Measurements from ENCODE around the gene SERINC5. TPM values are rescaled to one million over a fixed set of nuclear protein-coding genes. Genes with fewer than 3 reads are reported as not detected.

The SERINC5 gene
- total and polyA plus RNA-seq, 9 donors, result 13.1 to 23.5 (median 16.7) TPM

GRCh38 chr5:80231693-80232092 is 24.2 kb downstream of the SERINC5 start:
- Histone ChIP-seq H3K27ac (ENCODE audit: low read length) (no peak overlapping the region), H3K36me3 (ENCODE audit: control insufficient read depth, insufficient read depth, low read length) (no peaks in the 10 kb centered on the region), H3K27me3 (ENCODE audit: control insufficient read depth, insufficient read depth, low read length) (no peaks in the 10 kb centered on the region), H3K4me3 (ENCODE audit: low read length) (no peak overlapping the region), H3K4me1 (ENCODE audit: control insufficient read depth, insufficient read depth, low read length) (no peaks in the 10 kb centered on the region), H3K9me3 (replicated peaks; ENCODE audit: control insufficient read depth, low read depth, low read length) (no peaks in the 10 kb centered on the region)
- no CpG with 5 or more reads among the region's 1 CpG for WGBS (ENCODE audit: insufficient coverage)
- DNase-seq, result no peak

- Histone ChIP-seq H3K4me3 (ENCODE audit: low read length) (no peak overlapping the region), H3K27ac (ENCODE audit: low read length) (no peak overlapping the region), H3K4me1 (ENCODE audit: control insufficient read depth, insufficient read depth, low read length) (no peaks in the 10 kb centered on the region), H3K27me3 (ENCODE audit: control insufficient read depth, insufficient read depth, low read length) (no peaks in the 10 kb centered on the region), H3K36me3 (ENCODE audit: control insufficient read depth, insufficient read depth, low read length) (no peaks in the 10 kb centered on the region), H3K9me3 (replicated peaks; ENCODE audit: control insufficient read depth, low read depth, low read length) (no peaks in the 10 kb centered on the region)
- DNase-seq, result no peak
- 40% methylated on average over 1 of the region's 3 CpGs for WGBS (ENCODE audit: insufficient coverage)
Observed at GRCh38 chr5:80231243-80231642, 24.6 kb downstream of the SERINC5 start.

- Histone ChIP-seq H3K27me3 (ENCODE audit: control insufficient read depth, insufficient read depth, low read length) (no peaks in the 10 kb centered on the region), H3K36me3 (ENCODE audit: control insufficient read depth, insufficient read depth, low read length) (no peaks in the 10 kb centered on the region), H3K4me1 (ENCODE audit: control insufficient read depth, insufficient read depth, low read length) (no peaks in the 10 kb centered on the region), H3K27ac (ENCODE audit: low read length) (no peak overlapping the region), H3K4me3 (ENCODE audit: low read length) (no peak overlapping the region), H3K9me3 (replicated peaks; ENCODE audit: control insufficient read depth, low read depth, low read length) (no peaks in the 10 kb centered on the region)
- DNase-seq, result no peak
- 40% methylated on average over 1 of the region's 7 CpGs for WGBS (ENCODE audit: insufficient coverage)
Observed at GRCh38 chr5:80230269-80230992, 25.4 kb downstream of the SERINC5 start.

- 78% methylated on average over 1 of the region's 4 CpGs for whole genome bisulfite sequencing (ENCODE audit: insufficient coverage)
- no peak for DNase-seq
- no peak overlapping the region for H3K27ac ChIP-seq (ENCODE audit: low read length)
- no peaks in the 10 kb centered on the region for H3K27me3 ChIP-seq (ENCODE audit: control insufficient read depth, insufficient read depth, low read length)
- H3K9me3 ChIP-seq (replicated peaks; ENCODE audit: control insufficient read depth, low read depth, low read length), result no peaks in the 10 kb centered on the region
- H3K36me3 ChIP-seq (ENCODE audit: control insufficient read depth, insufficient read depth, low read length), result no peaks in the 10 kb centered on the region
- H3K4me3 ChIP-seq (ENCODE audit: low read length), result no peak overlapping the region
- H3K4me1 ChIP-seq (ENCODE audit: control insufficient read depth, insufficient read depth, low read length), result no peaks in the 10 kb centered on the region
Observed at GRCh38 chr5:80229902-80230255, 26.0 kb downstream of the SERINC5 start.

- no peak overlapping the region for H3K27ac ChIP-seq (ENCODE audit: low read length)
- H3K4me3 ChIP-seq (ENCODE audit: low read length), result no peak overlapping the region
- DNase-seq, result no peak
- no peaks in the 10 kb centered on the region for H3K36me3 ChIP-seq (ENCODE audit: control insufficient read depth, insufficient read depth, low read length)
- no CpG with 5 or more reads among the region's 4 CpGs for WGBS (ENCODE audit: insufficient coverage)
- H3K27me3 ChIP-seq (ENCODE audit: control insufficient read depth, insufficient read depth, low read length), result no peaks in the 10 kb centered on the region
- H3K4me1 ChIP-seq (ENCODE audit: control insufficient read depth, insufficient read depth, low read length), result no peaks in the 10 kb centered on the region
- no peaks in the 10 kb centered on the region for H3K9me3 ChIP-seq (replicated peaks; ENCODE audit: control insufficient read depth, low read depth, low read length)
Observed at GRCh38 chr5:80227979-80228596, 27.8 kb downstream of the SERINC5 start.

- no peaks in the 10 kb centered on the region for H3K9me3 ChIP-seq (replicated peaks; ENCODE audit: control insufficient read depth, low read depth, low read length)
- H3K27ac ChIP-seq (ENCODE audit: low read length), result no peak overlapping the region
- no peak overlapping the region for H3K4me3 ChIP-seq (ENCODE audit: low read length)
- no peaks in the 10 kb centered on the region for H3K27me3 ChIP-seq (ENCODE audit: control insufficient read depth, insufficient read depth, low read length)
- H3K4me1 ChIP-seq (ENCODE audit: control insufficient read depth, insufficient read depth, low read length), result peaks cover 2% of the 10 kb centered on the region
- DNase-seq, result no peak
- H3K36me3 ChIP-seq (ENCODE audit: control insufficient read depth, insufficient read depth, low read length), result no peaks in the 10 kb centered on the region
- WGBS (ENCODE audit: insufficient coverage), result no CpG with 5 or more reads among the region's 6 CpGs
Observed at GRCh38 chr5:80225934-80226326, 29.9 kb downstream of the SERINC5 start.

GRCh38 chr5:80225189-80225933 is 30.5 kb downstream of the SERINC5 start:
- Histone ChIP-seq H3K27ac (ENCODE audit: low read length) (no peak overlapping the region), H3K9me3 (replicated peaks; ENCODE audit: control insufficient read depth, low read depth, low read length) (no peaks in the 10 kb centered on the region), H3K27me3 (ENCODE audit: control insufficient read depth, insufficient read depth, low read length) (no peaks in the 10 kb centered on the region), H3K4me3 (ENCODE audit: low read length) (no peak overlapping the region), H3K4me1 (ENCODE audit: control insufficient read depth, insufficient read depth, low read length) (peaks cover 8% of the 10 kb centered on the region), H3K36me3 (ENCODE audit: control insufficient read depth, insufficient read depth, low read length) (no peaks in the 10 kb centered on the region)
- WGBS (ENCODE audit: insufficient coverage), result 57% methylated on average over 3 of the region's 6 CpGs
- DNase-seq, result no peak

- 97% methylated on average over 6 of the region's 9 CpGs for WGBS (ENCODE audit: insufficient coverage)
- DNase-seq, result no peak
- Histone ChIP-seq H3K4me1 (ENCODE audit: control insufficient read depth, insufficient read depth, low read length) (peaks cover 12% of the 10 kb centered on the region), H3K36me3 (ENCODE audit: control insufficient read depth, insufficient read depth, low read length) (no peaks in the 10 kb centered on the region), H3K27ac (ENCODE audit: low read length) (no peak overlapping the region), H3K9me3 (replicated peaks; ENCODE audit: control insufficient read depth, low read depth, low read length) (no peaks in the 10 kb centered on the region), H3K4me3 (ENCODE audit: low read length) (no peak overlapping the region), H3K27me3 (ENCODE audit: control insufficient read depth, insufficient read depth, low read length) (no peaks in the 10 kb centered on the region)
Observed at GRCh38 chr5:80223561-80223960, 32.3 kb downstream of the SERINC5 start.

- no peak for DNase-seq
- Histone ChIP-seq H3K27me3 (ENCODE audit: control insufficient read depth, insufficient read depth, low read length) (peaks cover 4% of the 10 kb centered on the region), H3K9me3 (replicated peaks; ENCODE audit: control insufficient read depth, low read depth, low read length) (no peaks in the 10 kb centered on the region), H3K4me3 (ENCODE audit: low read length) (no peak overlapping the region), H3K36me3 (ENCODE audit: control insufficient read depth, insufficient read depth, low read length) (no peaks in the 10 kb centered on the region), H3K4me1 (ENCODE audit: control insufficient read depth, insufficient read depth, low read length) (peaks cover 14% of the 10 kb centered on the region), H3K27ac (ENCODE audit: low read length) (no peak overlapping the region)
- WGBS (ENCODE audit: insufficient coverage), result 96% methylated on average over 3 of the region's 5 CpGs
Observed at GRCh38 chr5:80220245-80220897, 35.5 kb downstream of the SERINC5 start.

- DNase-seq, result no peak
- H3K27me3 ChIP-seq (ENCODE audit: control insufficient read depth, insufficient read depth, low read length), result peaks cover 4% of the 10 kb centered on the region
- H3K4me1 ChIP-seq (ENCODE audit: control insufficient read depth, insufficient read depth, low read length), result peaks cover 14% of the 10 kb centered on the region
- H3K36me3 ChIP-seq (ENCODE audit: control insufficient read depth, insufficient read depth, low read length), result no peaks in the 10 kb centered on the region
- no peak overlapping the region for H3K27ac ChIP-seq (ENCODE audit: low read length)
- no peaks in the 10 kb centered on the region for H3K9me3 ChIP-seq (replicated peaks; ENCODE audit: control insufficient read depth, low read depth, low read length)
- H3K4me3 ChIP-seq (ENCODE audit: low read length), result no peak overlapping the region
- no CpG with 5 or more reads among the region's 4 CpGs for WGBS (ENCODE audit: insufficient coverage)
Observed at GRCh38 chr5:80219391-80219790, 36.5 kb downstream of the SERINC5 start.

Data from muscle of leg (tissue), 11 donors.